ENCODE results near the gene NDUFS6.

The NDUFS6 gene

GRCh38 chr5:1782385-1783215, 18.6 kb upstream of the NDUFS6 start:
- no peak for DNase-seq (ENCODE audit: low read depth in 2 of 2)

- no peak for DNase-seq (ENCODE audit: low read depth in 2 of 2)
Observed at GRCh38 chr5:1783216-1783554, 18.0 kb upstream of the NDUFS6 start.

- DNase-seq (ENCODE audit: low read depth in 2 of 2), result no peak
Observed at GRCh38 chr5:1784197-1785050, 16.8 kb upstream of the NDUFS6 start.

GRCh38 chr5:1785062-1785461, 16.1 kb upstream of the NDUFS6 start:
- no peak for DNase-seq (ENCODE audit: low read depth in 2 of 2)

- DNase-seq (ENCODE audit: low read depth in 2 of 2), result no peak
Observed at GRCh38 chr5:1785984-1786383, 15.2 kb upstream of the NDUFS6 start.

- DNase-seq (ENCODE audit: low read depth in 2 of 2), result no peak
Observed at GRCh38 chr5:1786621-1787471, 14.4 kb upstream of the NDUFS6 start.

- no peak for DNase-seq (ENCODE audit: low read depth in 2 of 2)
Observed at GRCh38 chr5:1787472-1788047, 13.6 kb upstream of the NDUFS6 start.

- no peak for DNase-seq (ENCODE audit: low read depth in 2 of 2)
Observed at GRCh38 chr5:1788200-1788599, 13.0 kb upstream of the NDUFS6 start.

GRCh38 chr5:1788828-1789227, 12.4 kb upstream of the NDUFS6 start:
- DNase-seq (ENCODE audit: low read depth in 2 of 2), result no peak

GRCh38 chr5:1789438-1789833, 11.8 kb upstream of the NDUFS6 start:
- peak in 1 of 2 donors; percentile 15 for DNase-seq (ENCODE audit: low read depth in 2 of 2)

GRCh38 chr5:1789834-1790471, 11.3 kb upstream of the NDUFS6 start:
- no peak for DNase-seq (ENCODE audit: low read depth in 2 of 2)

- DNase-seq (ENCODE audit: low read depth in 2 of 2), result no peak
Observed at GRCh38 chr5:1791176-1791575, 10.0 kb upstream of the NDUFS6 start.

GRCh38 chr5:1792842-1793266, 8.4 kb upstream of the NDUFS6 start:
- DNase-seq (ENCODE audit: low read depth in 2 of 2), result peak; percentile 70 to 71

- DNase-seq (ENCODE audit: low read depth in 2 of 2), result peak; percentile 32 to 45
Observed at GRCh38 chr5:1793301-1793740, 7.9 kb upstream of the NDUFS6 start.

- no peak for DNase-seq (ENCODE audit: low read depth in 2 of 2)
Observed at GRCh38 chr5:1793966-1794900, 7.0 kb upstream of the NDUFS6 start.

GRCh38 chr5:1794901-1795290, 6.3 kb upstream of the NDUFS6 start:
- DNase-seq (ENCODE audit: low read depth in 2 of 2), result no peak

- no peak for DNase-seq (ENCODE audit: low read depth in 2 of 2)
Observed at GRCh38 chr5:1795506-1795905, 5.7 kb upstream of the NDUFS6 start.

- no peak for DNase-seq (ENCODE audit: low read depth in 2 of 2)
Observed at GRCh38 chr5:1795931-1796330, 5.3 kb upstream of the NDUFS6 start.

- no peak for DNase-seq (ENCODE audit: low read depth in 2 of 2)
Observed at GRCh38 chr5:1796371-1797102, 4.7 kb upstream of the NDUFS6 start.
